Measurements from ENCODE around the gene EDC3. TPM values are rescaled to one million over a fixed set of nuclear protein-coding genes. Genes with fewer than 3 reads are reported as not detected.

The EDC3 gene
- total and polyA plus RNA-seq, 11 donors, result 7.3 to 23.0 (median 16.5) TPM

DNA sequence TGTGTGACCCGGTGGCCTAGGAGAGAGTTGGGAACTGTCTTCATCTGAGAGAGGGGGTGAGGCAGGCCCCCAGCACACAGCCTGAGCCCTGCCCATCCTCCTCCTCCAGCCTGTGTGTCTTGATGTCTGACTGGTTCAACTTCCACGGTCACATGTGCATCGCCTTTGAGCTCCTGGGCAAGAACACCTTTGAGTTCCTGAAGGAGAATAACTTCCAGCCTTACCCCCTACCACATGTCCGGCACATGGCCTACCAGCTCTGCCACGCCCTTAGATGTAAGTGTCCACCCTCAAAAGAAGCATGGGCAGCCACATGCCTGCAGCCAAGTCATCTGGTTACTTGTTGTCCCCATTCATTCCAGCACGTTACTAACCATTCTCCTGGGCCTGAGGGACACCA is 70.1 kb downstream of the EDC3 start:
- 80 to 87% (median 82%) methylated on average over 5 to 6 of the region's 6 CpGs for WGBS, 4 donors
- intact Hi-C loops (cut with DNase I), result no loop called here
- no peaks in the 10 kb centered on the region for H3K9me3 ChIP-seq
- peaks cover 12 to 100% (median 100%) of the 10 kb centered on the region in 9 donors for H3K36me3 ChIP-seq
- TF ChIP-seq, protein P1, sequence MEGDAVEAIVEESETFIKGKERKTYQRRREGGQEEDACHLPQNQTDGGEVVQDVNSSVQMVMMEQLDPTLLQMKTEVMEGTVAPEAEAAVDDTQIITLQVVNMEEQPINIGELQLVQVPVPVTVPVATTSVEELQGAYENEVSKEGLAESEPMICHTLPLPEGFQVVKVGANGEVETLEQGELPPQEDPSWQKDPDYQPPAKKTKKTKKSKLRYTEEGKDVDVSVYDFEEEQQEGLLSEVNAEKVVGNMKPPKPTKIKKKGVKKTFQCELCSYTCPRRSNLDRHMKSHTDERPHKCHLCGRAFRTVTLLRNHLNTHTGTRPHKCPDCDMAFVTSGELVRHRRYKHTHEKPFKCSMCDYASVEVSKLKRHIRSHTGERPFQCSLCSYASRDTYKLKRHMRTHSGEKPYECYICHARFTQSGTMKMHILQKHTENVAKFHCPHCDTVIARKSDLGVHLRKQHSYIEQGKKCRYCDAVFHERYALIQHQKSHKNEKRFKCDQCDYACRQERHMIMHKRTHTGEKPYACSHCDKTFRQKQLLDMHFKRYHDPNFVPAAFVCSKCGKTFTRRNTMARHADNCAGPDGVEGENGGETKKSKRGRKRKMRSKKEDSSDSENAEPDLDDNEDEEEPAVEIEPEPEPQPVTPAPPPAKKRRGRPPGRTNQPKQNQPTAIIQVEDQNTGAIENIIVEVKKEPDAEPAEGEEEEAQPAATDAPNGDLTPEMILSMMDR (IDR thresholded peaks at IDR 0.05), result no peak
- TF ChIP-seq POLR2A (IDR thresholded peaks at IDR 0.05), result no peak
- no peak overlapping the region for H3K4me3 ChIP-seq
- no peak overlapping the region for H3K27ac ChIP-seq
- ATAC-seq, result no peak
- no peaks in the 10 kb centered on the region for H3K27me3 ChIP-seq
- DNase-seq, result peak in 1 of 5 donors; percentile 20
- H3K4me1 ChIP-seq, result peaks cover 0 to 21% (median 8%) of the 10 kb centered on the region in 12 donors

DNA sequence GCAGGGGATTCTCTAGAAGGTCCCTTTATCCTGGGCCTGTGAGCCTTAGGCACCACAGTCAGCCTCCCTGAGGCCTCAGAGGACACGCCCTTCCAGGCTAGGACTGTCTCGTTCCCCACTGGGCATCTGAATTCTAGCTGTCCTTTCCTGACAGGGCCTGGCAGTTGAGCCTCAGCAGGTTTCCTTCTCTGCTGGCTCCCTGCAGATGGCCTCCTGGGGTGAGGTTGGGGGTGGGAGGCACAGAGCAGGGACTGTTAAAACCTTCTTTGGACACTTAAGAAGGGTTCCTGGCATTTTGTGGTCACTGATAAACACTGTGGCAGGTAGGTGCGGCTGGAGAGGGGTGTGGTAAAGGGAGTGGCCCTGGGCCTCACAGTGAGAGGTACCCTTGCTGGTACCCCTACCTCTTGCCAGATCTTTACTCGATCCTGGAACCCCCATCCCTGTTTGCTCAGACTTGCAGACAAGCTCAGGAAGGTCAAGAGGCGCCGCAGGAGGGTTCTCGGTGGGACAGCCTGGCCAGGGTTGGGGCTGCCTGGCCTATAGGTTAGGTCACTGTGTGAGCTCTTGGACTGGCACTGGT is 71.7 kb downstream of the EDC3 start:
- no peak for TF ChIP-seq POLR2A (IDR thresholded peaks at IDR 0.05)
- TF ChIP-seq, protein P1 (IDR thresholded peaks at IDR 0.05), result no peak
- DNase-seq (no peak), ATAC-seq (no peak)
- Histone ChIP-seq H3K27me3 (no peaks in the 10 kb centered on the region), H3K4me3 (no peak overlapping the region), H3K36me3 (peaks cover 12 to 100% (median 100%) of the 10 kb centered on the region in 9 donors), H3K9me3 (no peaks in the 10 kb centered on the region), H3K27ac (no peak overlapping the region), H3K4me1 (peaks cover 0 to 28% (median 14%) of the 10 kb centered on the region in 12 donors)
- WGBS, 4 donors, result 71 to 83% (median 78%) methylated on average over 6 to 7 of the region's 7 CpGs
- intact Hi-C loops (cut with DNase I), result loop anchor here in 1 of 10 donors (5.0 kb wide), 1 partner anchor 247 kb away; no protein-coding TSS in a partner anchor

DNA sequence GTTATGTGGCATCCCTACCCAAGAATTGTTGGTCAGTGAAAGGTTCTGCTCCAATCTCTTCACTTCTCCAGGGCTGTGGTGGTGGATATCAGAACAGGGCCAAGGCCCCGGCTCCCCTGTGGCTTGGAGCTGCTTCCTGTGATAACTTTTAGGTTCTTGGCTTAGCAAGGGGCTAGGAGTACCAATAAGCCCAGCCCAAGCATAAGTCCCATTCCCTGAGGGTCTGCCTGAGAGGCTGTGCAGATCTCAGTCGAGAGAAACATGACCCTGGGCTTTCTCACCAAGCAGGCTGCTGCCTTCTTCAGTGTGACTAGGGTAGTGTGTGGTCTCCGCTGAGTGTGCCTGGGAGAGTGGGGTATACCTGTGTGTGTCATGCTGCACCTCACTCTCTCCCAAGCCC is 73.1 kb downstream of the EDC3 start:
- no peak for ATAC-seq
- no peak overlapping the region for H3K27ac ChIP-seq
- 73 to 89% (median 82%) methylated on average over 3 of the region's 3 CpGs for WGBS, 4 donors
- TF ChIP-seq, protein P1 (IDR thresholded peaks at IDR 0.05), result no peak
- no peak for TF ChIP-seq POLR2A (IDR thresholded peaks at IDR 0.05)
- DNase-seq, result no peak
- H3K4me3 ChIP-seq, result no peak overlapping the region
- peaks cover 0 to 42% (median 28%) of the 10 kb centered on the region in 12 donors for H3K4me1 ChIP-seq
- no peaks in the 10 kb centered on the region for H3K27me3 ChIP-seq
- peaks cover 12 to 98% (median 88%) of the 10 kb centered on the region in 9 donors for H3K36me3 ChIP-seq
- no peaks in the 10 kb centered on the region for H3K9me3 ChIP-seq
- intact Hi-C loops (cut with DNase I), result loop anchor here in 1 of 10 donors (5.0 kb wide), 1 partner anchor 245 kb away; no protein-coding TSS in a partner anchor

DNA sequence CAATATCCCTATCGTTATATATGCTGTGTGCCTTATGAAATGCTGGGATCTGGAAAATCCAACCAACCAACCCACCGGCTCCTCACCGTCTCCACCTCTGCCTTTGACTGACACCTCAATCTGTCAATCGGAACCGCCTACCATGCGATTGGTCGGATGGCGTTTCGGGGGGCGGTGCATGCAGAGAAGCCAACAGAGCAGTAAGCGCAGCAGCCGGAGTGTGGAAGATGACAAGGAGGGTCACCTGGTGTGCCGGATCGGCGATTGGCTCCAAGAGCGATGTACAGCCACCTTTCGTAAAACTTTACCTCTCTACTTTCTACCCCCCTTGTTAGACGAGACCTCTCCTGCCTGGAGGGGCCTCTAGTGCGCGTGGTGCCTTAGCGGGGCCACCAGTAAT is 73.9 kb downstream of the EDC3 start:
- Histone ChIP-seq H3K4me3 (no peak overlapping the region), H3K9me3 (no peaks in the 10 kb centered on the region), H3K36me3 (peaks cover 12 to 97% (median 80%) of the 10 kb centered on the region in 9 donors), H3K4me1 (peaks cover 3 to 50% (median 36%) of the 10 kb centered on the region in 12 donors), H3K27me3 (no peaks in the 10 kb centered on the region), H3K27ac (no peak overlapping the region)
- no peak for TF ChIP-seq POLR2A (IDR thresholded peaks at IDR 0.05)
- TF ChIP-seq, protein P1 (IDR thresholded peaks at IDR 0.05), result no peak
- 84 to 90% (median 86%) methylated on average over 21 of the region's 21 CpGs for WGBS, 4 donors
- DNase-seq (no peak), ATAC-seq (no peak)
- intact Hi-C loops (cut with DNase I), result loop anchor here in 1 of 10 donors (5.0 kb wide), 1 partner anchor 245 kb away; no protein-coding TSS in a partner anchor

All from heart left ventricle (tissue), 16 donors.